ENCODE data around the gene TRMT6. TPM values are rescaled to one million over a fixed set of nuclear protein-coding genes. Genes with fewer than 3 reads are reported as not detected.

Gene TRMT6
- total RNA-seq, 2 experiments from 2014 or later, result 8.1 TPM

- no peaks in the 10 kb centered on the region for H3K9me3 Mint-ChIP-seq
- peaks cover 7% of the 10 kb centered on the region for H3K4me1 Mint-ChIP-seq (ENCODE audit: low read depth)
- no peaks in the 10 kb centered on the region for H3K27me3 Mint-ChIP-seq
- TF ChIP-seq CTCF (IDR thresholded peaks at IDR 0.05), result no peak
- H3K27me3 ChIP-seq (ENCODE audit: control insufficient read depth in 1 of 2, insufficient read depth in 2 of 2, low read length in 2 of 2), result no peaks in the 10 kb centered on the region
- H3K36me3 Mint-ChIP-seq (ENCODE audit: low read depth), result peaks cover 45% of the 10 kb centered on the region
- no peaks in the 10 kb centered on the region for H3K4me1 ChIP-seq (ENCODE audit: insufficient read depth, low read length)
- intact Hi-C loops (cut with DNase I, micrococcal nuclease), result no loop called here
- H3K4me3 ChIP-seq (ENCODE audit: low read length), result no peak overlapping the region
- no peak overlapping the region for H3K27ac Mint-ChIP-seq
- ATAC-seq (ENCODE audit: poor library complexity) (no peak), DNase-seq (no peak)
- no peaks in the 10 kb centered on the region for H3K9me3 ChIP-seq (ENCODE audit: control insufficient read depth in 1 of 2, insufficient read depth in 1 of 2, low read length in 2 of 2)
- H3K4me3 Mint-ChIP-seq, result no peak overlapping the region
- no peak overlapping the region for H3K27ac ChIP-seq (ENCODE audit: low read depth in 1 of 2, low read length in 2 of 2)
- H3K36me3 ChIP-seq (ENCODE audit: insufficient read depth, low read length), result peaks cover 12% of the 10 kb centered on the region
- ChIA-PET POLR2A (no interaction called here), CTCF (interaction anchor here (1.0 kb wide), 1 partner anchor 459 kb away, joined by 3 read pairs; no protein-coding TSS in a partner anchor)
Observed at GRCh38 chr20:5987383-5987782, 37.0 kb upstream of the TRMT6 start.

- TF ChIP-seq CTCF (IDR thresholded peaks at IDR 0.05), result no peak
- ATAC-seq (ENCODE audit: poor library complexity) (no peak), DNase-seq (no peak)
- H3K27me3 Mint-ChIP-seq, result no peaks in the 10 kb centered on the region
- no peaks in the 10 kb centered on the region for H3K4me1 Mint-ChIP-seq (ENCODE audit: low read depth)
- Histone ChIP-seq H3K9me3 (ENCODE audit: control insufficient read depth in 1 of 2, insufficient read depth in 1 of 2, low read length in 2 of 2) (no peaks in the 10 kb centered on the region), H3K4me1 (ENCODE audit: insufficient read depth, low read length) (no peaks in the 10 kb centered on the region), H3K27me3 (ENCODE audit: control insufficient read depth in 1 of 2, insufficient read depth in 2 of 2, low read length in 2 of 2) (no peaks in the 10 kb centered on the region), H3K27ac (ENCODE audit: low read depth in 1 of 2, low read length in 2 of 2) (no peak overlapping the region), H3K4me3 (ENCODE audit: low read length) (no peak overlapping the region), H3K36me3 (ENCODE audit: insufficient read depth, low read length) (peaks cover 12% of the 10 kb centered on the region)
- peaks cover 56% of the 10 kb centered on the region for H3K36me3 Mint-ChIP-seq (ENCODE audit: low read depth)
- no peaks in the 10 kb centered on the region for H3K9me3 Mint-ChIP-seq
- ChIA-PET POLR2A (interaction anchor here (1.2 kb wide), 1 partner anchor 16 kb away, joined by 3 read pairs; no protein-coding TSS in a partner anchor), CTCF (interaction anchor here (1.8 kb wide), 1 partner anchor 451 kb away, joined by 4 read pairs; no protein-coding TSS in a partner anchor)
- H3K27ac Mint-ChIP-seq, result no peak overlapping the region
- intact Hi-C loops (cut with DNase I, micrococcal nuclease), result no loop called here
- no peak overlapping the region for H3K4me3 Mint-ChIP-seq
Observed at GRCh38 chr20:5980720-5981538, 30.6 kb upstream of the TRMT6 start.

DNA sequence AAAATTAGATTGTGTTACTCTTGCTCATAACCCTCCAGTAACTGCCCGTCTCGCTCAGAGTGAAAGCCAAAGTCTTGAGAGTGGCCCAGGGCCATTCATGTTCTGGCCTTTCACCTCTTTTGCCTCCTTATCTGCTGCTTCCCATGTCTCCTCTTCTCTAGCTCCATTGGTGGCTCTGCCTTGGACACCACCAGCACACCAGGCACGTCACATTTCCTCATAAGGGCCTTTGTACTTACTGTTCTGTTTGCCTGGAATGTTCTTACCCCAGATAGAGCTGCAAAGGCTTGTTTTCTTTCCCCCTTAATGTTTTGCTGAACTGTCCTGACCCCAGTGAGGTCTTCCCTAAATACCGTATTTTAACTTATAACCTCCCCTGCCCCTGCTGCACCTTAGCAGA lies 29.5 kb upstream of the TRMT6 start:
- H3K36me3 Mint-ChIP-seq (ENCODE audit: low read depth), result peaks cover 51% of the 10 kb centered on the region
- POLR2A ChIA-PET, result no interaction called here
- intact Hi-C loops (cut with DNase I, micrococcal nuclease), result no loop called here
- H3K27me3 Mint-ChIP-seq, result no peaks in the 10 kb centered on the region
- H3K4me1 ChIP-seq (ENCODE audit: insufficient read depth, low read length), result no peaks in the 10 kb centered on the region
- peaks cover 13% of the 10 kb centered on the region for H3K36me3 ChIP-seq (ENCODE audit: insufficient read depth, low read length)
- no peak overlapping the region for H3K27ac Mint-ChIP-seq
- no peak overlapping the region for H3K27ac ChIP-seq (ENCODE audit: low read depth in 1 of 2, low read length in 2 of 2)
- no peak overlapping the region for H3K4me3 ChIP-seq (ENCODE audit: low read length)
- H3K27me3 ChIP-seq (ENCODE audit: control insufficient read depth in 1 of 2, insufficient read depth in 2 of 2, low read length in 2 of 2), result no peaks in the 10 kb centered on the region
- no peak for TF ChIP-seq CTCF (IDR thresholded peaks at IDR 0.05)
- DNase-seq (no peak), ATAC-seq (ENCODE audit: poor library complexity) (no peak)
- H3K9me3 Mint-ChIP-seq, result no peaks in the 10 kb centered on the region
- H3K4me1 Mint-ChIP-seq (ENCODE audit: low read depth), result no peaks in the 10 kb centered on the region
- H3K4me3 Mint-ChIP-seq, result no peak overlapping the region
- CTCF ChIA-PET, result no interaction called here
- H3K9me3 ChIP-seq (ENCODE audit: control insufficient read depth in 1 of 2, insufficient read depth in 1 of 2, low read length in 2 of 2), result no peaks in the 10 kb centered on the region
